ENCODE results near the gene CDC34.

Gene CDC34

DNA sequence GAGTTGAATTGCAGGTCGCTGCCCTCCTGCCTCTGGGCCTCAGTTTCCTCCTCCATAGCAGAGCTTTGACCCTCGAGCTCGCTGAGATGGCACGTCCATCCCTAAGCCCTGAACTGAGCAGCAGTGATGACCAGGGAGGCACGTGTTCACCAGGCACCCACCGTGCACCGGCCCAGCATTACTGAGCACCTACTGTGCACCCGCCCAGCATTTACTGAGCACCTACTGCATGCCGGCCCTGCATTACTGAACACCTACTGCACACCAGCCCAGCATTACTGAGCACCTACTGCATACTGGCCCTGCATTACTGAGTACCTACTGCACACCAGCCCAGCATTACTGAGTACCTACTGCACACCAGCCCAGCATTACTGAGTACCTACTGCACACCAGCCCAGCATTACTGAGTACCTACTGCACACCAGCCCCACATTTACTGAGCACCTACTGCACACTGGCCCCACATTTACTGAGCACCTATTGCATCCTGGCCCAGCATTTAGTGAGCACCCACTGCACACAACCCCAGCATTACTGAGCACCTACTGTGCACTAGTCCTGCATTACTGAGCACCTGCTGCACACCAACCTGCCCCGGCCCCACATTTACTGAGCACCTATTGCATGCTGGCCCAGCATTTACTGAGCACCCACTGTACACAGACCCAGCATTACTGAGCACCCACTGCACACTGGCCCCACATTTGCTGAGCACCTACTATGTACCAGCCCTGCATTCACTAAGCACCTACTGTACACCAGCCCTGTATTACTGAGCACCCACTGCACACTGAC, 18.0 kb upstream of the CDC34 start:
- no peak overlapping the region for H3K4me3 ChIP-seq
- 0 out of 22 replicates have a peak, but pooled peaks cover 0 to 3% (median 0%) of the 10 kb centered on the region in 11 experiments for H3K9me3 ChIP-seq (replicated peaks in 1 of 11)
- H3K9ac ChIP-seq, result peak overlapping the region in 6 of 11 experiments; percentile 19 to 63 (median 56); a peak in 9 of 22 replicates
- peaks cover 11 to 58% (median 44%) of the 10 kb centered on the region in 11 experiments; a peak in 21 of 22 replicates for H4K20me1 ChIP-seq
- H3K36me3 ChIP-seq, result peaks cover 0 to 30% (median 14%) of the 10 kb centered on the region in 11 experiments; a peak in 17 of 22 replicates
- H3K4me2 ChIP-seq, result peak overlapping the region in 10 of 11 experiments; percentile 13 to 100 (median 99); a peak in 17 of 22 replicates
- no peak for TF ChIP-seq Cebpa-rat (IDR thresholded peaks at IDR 0.05)
- H3K27ac ChIP-seq, result peak overlapping the region in 3 of 11 experiments; percentile 51 to 98 (median 77); a peak in 1 of 22 replicates
- no peaks in the 10 kb centered on the region for H3K27me3 ChIP-seq
- H3K4me1 ChIP-seq, result peaks cover 43 to 68% (median 60%) of the 10 kb centered on the region in 10 experiments

DNA sequence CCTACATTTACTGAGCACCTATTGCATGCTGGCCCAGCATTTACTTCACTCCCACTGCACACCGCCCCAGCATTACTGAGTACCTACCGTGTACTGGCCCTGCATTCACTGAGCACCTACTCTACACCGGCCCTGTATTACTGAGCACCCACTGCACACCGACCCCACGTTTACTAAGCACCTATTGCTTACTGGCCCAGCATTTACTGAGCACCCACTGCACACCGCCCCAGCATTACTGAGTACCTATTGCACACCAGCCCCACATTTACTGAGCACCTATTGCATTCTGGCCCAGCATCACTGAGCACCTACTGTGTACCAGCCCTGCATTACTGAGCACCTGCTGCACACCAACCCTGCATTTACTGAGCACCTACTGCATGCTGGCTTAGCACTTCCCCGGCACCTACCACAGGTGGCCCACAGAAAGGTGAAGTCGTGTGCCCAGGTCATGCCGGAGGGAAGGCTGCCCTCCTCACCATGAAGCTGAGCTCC, 17.3 kb upstream of the CDC34 start:
- Histone ChIP-seq H3K9ac (no peak overlapping the region), H3K36me3 (peaks cover 3 to 29% (median 17%) of the 10 kb centered on the region in 11 experiments; a peak in 20 of 22 replicates), H3K27me3 (no peaks in the 10 kb centered on the region), H3K9me3 (replicated peaks in 1 of 11) (0 out of 22 replicates have a peak, but pooled peaks cover 0 to 3% (median 0%) of the 10 kb centered on the region in 11 experiments), H3K27ac (no peak overlapping the region), H3K4me1 (peaks cover 36 to 62% (median 53%) of the 10 kb centered on the region in 10 experiments), H4K20me1 (peaks cover 11 to 52% (median 40%) of the 10 kb centered on the region in 11 experiments; a peak in 21 of 22 replicates), H3K4me2 (peak overlapping the region in 4 of 11 experiments; percentile 90 to 100 (median 98); a peak in 3 of 22 replicates), H3K4me3 (no peak overlapping the region)
- TF ChIP-seq Cebpa-rat (IDR thresholded peaks at IDR 0.05), result no peak

DNA sequence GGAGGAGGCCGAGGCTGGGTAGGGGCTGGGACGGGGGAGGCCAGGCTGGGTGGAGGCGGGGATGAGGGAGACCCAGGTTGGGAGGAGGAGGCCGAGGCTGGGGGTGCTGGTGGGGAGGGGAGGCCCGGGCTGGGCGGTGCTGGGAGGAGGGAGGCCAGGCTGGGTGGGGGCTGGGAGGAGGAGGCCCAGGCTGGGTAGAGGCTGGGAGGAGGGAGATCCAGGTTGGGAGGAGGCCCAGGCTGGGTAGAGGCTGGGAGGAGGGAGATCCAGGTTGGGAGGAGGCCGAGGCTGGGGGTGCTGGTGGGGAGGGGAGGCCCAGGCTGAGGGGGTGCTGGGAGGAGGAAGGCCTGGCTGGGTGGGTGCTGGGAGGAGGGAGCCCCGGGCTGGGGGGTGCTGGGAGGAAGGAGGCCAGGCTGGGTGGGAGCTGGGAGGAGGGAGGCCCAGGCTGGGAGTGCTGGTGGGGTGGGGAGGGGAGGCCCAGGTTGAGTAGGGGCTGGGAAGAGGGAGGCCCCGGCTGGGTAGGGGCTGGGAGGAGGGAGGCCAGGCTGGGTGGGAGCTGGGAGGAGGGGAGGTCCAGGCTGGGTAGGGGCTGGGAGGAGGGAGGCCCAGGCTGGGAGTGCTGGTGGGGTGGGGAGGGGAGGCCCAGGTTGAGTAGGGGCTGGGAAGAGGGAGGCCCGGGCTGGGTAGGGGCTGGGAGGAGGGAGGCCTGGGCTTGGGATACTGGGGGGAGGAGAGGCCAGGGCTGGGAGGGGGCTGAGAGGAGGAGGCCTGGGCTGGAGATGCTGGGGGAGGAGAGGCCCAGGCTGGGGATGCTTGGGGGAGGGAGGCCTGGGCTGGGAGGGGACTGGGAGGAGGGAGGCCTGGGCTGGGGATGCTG, 13.6 kb upstream of the CDC34 start:
- Histone ChIP-seq H3K27me3 (no peaks in the 10 kb centered on the region), H3K27ac (no peak overlapping the region), H3K9ac (no peak overlapping the region), H3K4me2 (no peak overlapping the region), H3K4me1 (peaks cover 3 to 37% (median 30%) of the 10 kb centered on the region in 10 experiments; a peak in 18 of 20 replicates), H3K9me3 (replicated peaks in 1 of 11) (no peaks in the 10 kb centered on the region), H3K36me3 (peaks cover 6 to 34% (median 23%) of the 10 kb centered on the region in 11 experiments; a peak in 19 of 22 replicates), H3K4me3 (no peak overlapping the region), H4K20me1 (peaks cover 6 to 27% (median 20%) of the 10 kb centered on the region in 11 experiments; a peak in 19 of 22 replicates)
- TF ChIP-seq Cebpa-rat (IDR thresholded peaks at IDR 0.05), result no peak

DNA sequence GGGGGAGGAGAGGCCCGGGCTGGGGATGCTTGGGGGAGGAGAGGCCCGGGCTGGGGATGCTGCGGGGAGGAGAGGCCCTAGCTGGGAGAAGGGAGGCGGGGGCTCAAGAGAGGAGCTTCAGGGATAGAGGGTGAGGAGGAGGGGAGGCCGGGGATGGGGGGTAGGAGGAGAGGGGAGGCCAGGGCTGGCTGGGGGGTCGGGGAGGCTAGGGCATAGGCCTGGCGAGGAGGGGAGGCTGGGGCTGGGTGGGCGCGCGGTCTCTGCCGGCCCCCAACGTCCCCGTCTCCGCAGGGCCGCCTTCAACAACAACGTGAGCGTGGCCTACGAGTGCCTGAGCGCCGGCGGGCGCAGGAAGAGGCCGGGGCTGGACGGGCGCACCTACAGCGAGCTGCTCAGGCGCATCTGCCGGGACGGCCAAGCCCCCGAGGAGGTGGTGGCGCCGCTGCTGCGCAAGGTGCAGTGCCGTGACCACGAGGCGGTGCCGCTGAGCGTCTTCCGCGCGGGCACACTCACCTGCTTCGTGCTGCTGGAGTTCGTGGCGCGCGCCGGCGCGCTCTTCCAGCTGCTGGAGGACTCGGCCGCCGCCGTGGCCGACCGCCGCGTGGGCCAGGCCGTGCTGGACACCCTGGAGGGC, 12.8 kb upstream of the CDC34 start:
- Histone ChIP-seq H3K27ac (no peak overlapping the region), H3K4me3 (no peak overlapping the region), H3K4me1 (peaks cover 3 to 30% (median 22%) of the 10 kb centered on the region in 10 experiments; a peak in 17 of 20 replicates)

DNA sequence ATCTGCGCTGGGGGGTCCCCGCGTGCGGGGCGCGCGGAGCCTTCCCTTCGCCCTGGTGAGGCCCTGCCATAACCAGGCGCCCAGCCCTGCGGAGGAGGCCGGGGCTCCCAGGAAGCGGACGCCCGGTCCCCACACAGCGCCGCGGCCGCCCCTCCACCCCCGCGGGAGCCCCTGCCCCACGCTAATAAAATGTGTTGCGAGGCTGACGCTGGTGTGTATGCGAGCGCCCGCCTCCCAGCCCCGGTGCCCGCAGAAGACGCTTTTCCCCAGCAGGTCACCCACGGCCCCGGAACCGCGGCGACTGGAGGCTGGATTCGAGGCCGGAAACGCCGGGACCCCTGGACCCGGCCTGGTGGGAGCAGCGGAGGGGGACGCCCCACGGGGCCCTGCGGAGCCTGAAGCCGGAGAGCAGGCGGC, 12.1 kb upstream of the CDC34 start:
- no peak overlapping the region for H3K27ac ChIP-seq
- no peak overlapping the region for H3K4me3 ChIP-seq
- H3K4me2 ChIP-seq, result no peak overlapping the region

More for the DNA sequence above, 12.8 kb upstream of the CDC34 start:
- Histone ChIP-seq H3K4me2 (no peak overlapping the region), H3K9me3 (replicated peaks in 1 of 11) (no peaks in the 10 kb centered on the region), H3K9ac (no peak overlapping the region), H4K20me1 (peaks cover 0 to 19% (median 12%) of the 10 kb centered on the region in 11 experiments; a peak in 15 of 22 replicates), H3K36me3 (peaks cover 6 to 30% (median 19%) of the 10 kb centered on the region in 11 experiments; a peak in 19 of 22 replicates), H3K27me3 (no peaks in the 10 kb centered on the region)
- no peak for TF ChIP-seq Cebpa-rat (IDR thresholded peaks at IDR 0.05)

DNA sequence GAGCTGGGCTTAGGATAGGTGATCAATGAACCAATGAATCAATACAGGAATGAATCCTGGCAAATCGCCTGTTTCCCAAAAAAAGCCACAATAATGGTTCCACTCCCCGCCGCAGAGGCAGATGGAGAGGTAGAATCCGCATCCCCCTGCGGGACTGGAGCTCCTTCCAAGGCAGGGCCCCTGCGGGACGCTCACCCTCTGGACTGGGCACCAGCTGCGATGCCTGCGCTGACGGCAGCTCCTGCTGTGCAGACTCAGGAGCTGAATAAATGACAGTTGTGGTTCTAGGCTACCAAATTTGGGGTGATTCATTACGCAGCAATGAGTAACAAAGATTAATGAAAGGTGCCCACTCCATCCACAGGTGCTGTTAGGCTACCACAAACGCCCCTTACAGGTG, 8.8 kb upstream of the CDC34 start:
- Histone ChIP-seq H3K4me2 (no peak overlapping the region), H3K4me1 (peaks cover 3 to 17% (median 15%) of the 10 kb centered on the region in 10 experiments; a peak in 16 of 20 replicates), H4K20me1 (peaks cover 0 to 5% (median 0%) of the 10 kb centered on the region in 11 experiments; a peak in 3 of 22 replicates), H3K9me3 (replicated peaks in 1 of 11) (no peaks in the 10 kb centered on the region), H3K36me3 (peaks cover 0 to 15% (median 11%) of the 10 kb centered on the region in 11 experiments; a peak in 17 of 22 replicates), H3K4me3 (no peak overlapping the region), H3K9ac (no peak overlapping the region), H3K27me3 (no peaks in the 10 kb centered on the region), H3K27ac (no peak overlapping the region)
- no peak for TF ChIP-seq Cebpa-rat (IDR thresholded peaks at IDR 0.05)

More for the DNA sequence above, 12.1 kb upstream of the CDC34 start:
- no peak for TF ChIP-seq Cebpa-rat (IDR thresholded peaks at IDR 0.05)
- no peaks in the 10 kb centered on the region for H3K9me3 ChIP-seq (replicated peaks in 1 of 11)
- H3K9ac ChIP-seq, result no peak overlapping the region
- peaks cover 0 to 12% (median 5%) of the 10 kb centered on the region in 11 experiments; a peak in 15 of 22 replicates for H4K20me1 ChIP-seq
- no peaks in the 10 kb centered on the region for H3K27me3 ChIP-seq
- peaks cover 3 to 25% (median 18%) of the 10 kb centered on the region in 10 experiments; a peak in 16 of 20 replicates for H3K4me1 ChIP-seq
- peaks cover 0 to 22% (median 13%) of the 10 kb centered on the region in 11 experiments; a peak in 17 of 22 replicates for H3K36me3 ChIP-seq

DNA sequence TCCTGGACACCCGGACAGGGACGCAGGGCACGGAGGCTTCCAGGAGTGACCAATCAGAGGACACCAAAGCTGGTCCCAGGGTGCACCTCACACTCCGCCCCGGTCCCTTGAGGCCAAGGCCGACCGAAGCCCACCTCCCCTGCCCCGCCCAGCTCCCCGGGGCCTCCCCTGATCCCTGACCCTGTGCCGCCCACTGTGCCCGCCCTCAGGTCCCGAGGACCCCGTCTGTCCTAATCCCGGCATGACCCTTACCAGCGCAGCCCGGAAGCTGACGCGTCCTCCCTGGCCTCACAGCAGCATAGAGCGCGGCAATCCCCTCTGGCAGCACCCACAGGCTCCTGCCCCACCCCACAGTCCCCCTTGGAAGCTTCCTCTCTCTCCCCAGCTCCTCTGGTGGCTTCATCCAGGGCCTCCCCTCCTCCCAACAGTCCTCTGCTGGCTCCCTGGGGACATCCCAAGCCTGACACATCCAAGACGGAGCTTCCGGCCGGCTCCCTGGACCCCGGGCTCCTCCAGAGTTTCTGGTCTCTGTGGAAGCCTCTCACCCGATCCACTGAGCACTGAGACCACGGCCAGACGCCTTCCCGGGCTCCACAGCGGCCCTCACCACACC, 7.4 kb upstream of the CDC34 start:
- Histone ChIP-seq H3K36me3 (peaks cover 0 to 11% (median 9%) of the 10 kb centered on the region in 11 experiments; a peak in 17 of 22 replicates), H3K9me3 (replicated peaks in 1 of 11) (no peaks in the 10 kb centered on the region), H3K4me3 (no peak overlapping the region), H3K27ac (no peak overlapping the region), H3K4me1 (peaks cover 3 to 24% (median 16%) of the 10 kb centered on the region in 10 experiments; a peak in 16 of 20 replicates), H3K9ac (no peak overlapping the region), H3K27me3 (no peaks in the 10 kb centered on the region), H3K4me2 (no peak overlapping the region), H4K20me1 (peaks cover 0 to 5% (median 0%) of the 10 kb centered on the region in 11 experiments; a peak in 3 of 22 replicates)
- TF ChIP-seq Cebpa-rat (IDR thresholded peaks at IDR 0.05), result no peak
